AG04449 (cell line): ENCODE data around the gene TXNDC15.
"Not testable (repeated sequence)": the region's sequence is repeated elsewhere in the genome, so short reads cannot be mapped to it uniquely, and the experiment has no call there.

Experiments used
- CTCF ChIA-PET: fragments of 350-600 bp; formaldehyde crosslinking; extraction: SDS; loops from one replicate; lab custom pipeline; 2021; ENCODE audit warnings: antibody characterized with exemption; lab: Yijun Ruan, JAX
- POLR2A ChIA-PET: fragments of 400-600, 350-600 bp; formaldehyde crosslinking; extraction: SDS; loops from one replicate; lab custom pipeline; 2020; ENCODE audit warnings: antibody characterized with exemption, inconsistent platforms; lab: Yijun Ruan, JAX
- DNase-seq: peaks from one replicate; pipeline ENCODE4 v3.0.0-alpha.2; 2010; ENCODE audit warnings: low read depth, low spot score
- H3K4me3 ChIP-seq: 2 replicates; pipeline ENCODE4 v1.5.1; 2011; ENCODE audit warnings: low read depth, mild to moderate bottlenecking, control low read depth, low read length
- TF ChIP-seq, protein P1 (sequence below): IDR thresholded peaks from one replicate; pipeline ENCODE4 v1.5.1; 2011; ENCODE audit warnings: mild to moderate bottlenecking, moderate library complexity, low read length, control low read depth, inconsistent platforms; ENCODE audit not compliant: insufficient read depth; ENCODE audit errors: missing control alignments

Gene TXNDC15

DNA sequence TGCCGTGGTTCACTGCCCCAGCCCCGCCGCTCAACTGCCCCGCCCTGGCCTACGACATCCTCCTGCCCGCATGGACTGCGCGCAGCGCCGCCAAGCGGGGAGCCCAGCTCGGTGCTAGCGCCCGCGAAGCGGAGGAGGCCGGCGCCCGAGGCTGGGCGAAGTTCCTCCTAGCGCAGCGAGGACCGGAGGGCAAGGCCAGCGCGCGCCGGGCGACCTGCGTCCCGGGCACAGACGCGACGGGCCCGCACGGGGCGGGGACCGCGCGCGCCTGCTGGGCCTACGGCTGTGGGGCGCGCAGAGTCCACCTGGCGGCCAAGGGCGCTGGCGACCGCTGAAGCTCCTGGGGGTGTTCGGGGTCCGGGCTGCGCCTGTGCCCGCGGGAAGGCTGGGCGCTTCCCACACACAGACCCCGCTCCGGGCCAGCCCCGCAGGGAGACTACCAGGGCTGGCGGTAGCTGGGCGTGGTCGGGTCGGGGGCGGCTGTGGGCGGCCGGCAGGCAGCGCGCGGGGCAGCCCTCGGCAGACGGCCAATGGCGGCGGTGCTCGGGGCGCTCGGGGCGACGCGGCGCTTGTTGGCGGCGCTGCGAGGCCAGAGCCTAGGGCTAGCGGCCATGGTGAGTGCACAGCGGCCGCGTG, 30.6 kb downstream of the TXNDC15 start, which contains the start of gene PCBD2:
TSS of gene PCBD2 (plus strand) at position 522 of the 636 bp plus-strand sequence. CDS start at position 531, 9 bp downstream.
- TF ChIP-seq, protein P1, sequence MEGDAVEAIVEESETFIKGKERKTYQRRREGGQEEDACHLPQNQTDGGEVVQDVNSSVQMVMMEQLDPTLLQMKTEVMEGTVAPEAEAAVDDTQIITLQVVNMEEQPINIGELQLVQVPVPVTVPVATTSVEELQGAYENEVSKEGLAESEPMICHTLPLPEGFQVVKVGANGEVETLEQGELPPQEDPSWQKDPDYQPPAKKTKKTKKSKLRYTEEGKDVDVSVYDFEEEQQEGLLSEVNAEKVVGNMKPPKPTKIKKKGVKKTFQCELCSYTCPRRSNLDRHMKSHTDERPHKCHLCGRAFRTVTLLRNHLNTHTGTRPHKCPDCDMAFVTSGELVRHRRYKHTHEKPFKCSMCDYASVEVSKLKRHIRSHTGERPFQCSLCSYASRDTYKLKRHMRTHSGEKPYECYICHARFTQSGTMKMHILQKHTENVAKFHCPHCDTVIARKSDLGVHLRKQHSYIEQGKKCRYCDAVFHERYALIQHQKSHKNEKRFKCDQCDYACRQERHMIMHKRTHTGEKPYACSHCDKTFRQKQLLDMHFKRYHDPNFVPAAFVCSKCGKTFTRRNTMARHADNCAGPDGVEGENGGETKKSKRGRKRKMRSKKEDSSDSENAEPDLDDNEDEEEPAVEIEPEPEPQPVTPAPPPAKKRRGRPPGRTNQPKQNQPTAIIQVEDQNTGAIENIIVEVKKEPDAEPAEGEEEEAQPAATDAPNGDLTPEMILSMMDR = peak; percentile 97
- peak within 1 kb of the TSS; percentile 74 for H3K4me3 ChIP-seq
- ChIA-PET CTCF (interaction anchor here (0.7 to 5.4 kb wide), 51 partner anchors 8 to 601 kb away, joined by 3 to 49 read pairs (median 4); partner anchors contain the start of genes C5orf24, CAMLG, DDX46 and SAR1B), POLR2A (interaction anchor here (1.0 to 2.2 kb wide), 6 partner anchors 30 to 274 kb away, joined by 3 to 8 read pairs (median 6); partner anchors contain the start of genes C5orf24, CAMLG and TXNDC15)
- DNase-seq = peak; percentile 21

DNA sequence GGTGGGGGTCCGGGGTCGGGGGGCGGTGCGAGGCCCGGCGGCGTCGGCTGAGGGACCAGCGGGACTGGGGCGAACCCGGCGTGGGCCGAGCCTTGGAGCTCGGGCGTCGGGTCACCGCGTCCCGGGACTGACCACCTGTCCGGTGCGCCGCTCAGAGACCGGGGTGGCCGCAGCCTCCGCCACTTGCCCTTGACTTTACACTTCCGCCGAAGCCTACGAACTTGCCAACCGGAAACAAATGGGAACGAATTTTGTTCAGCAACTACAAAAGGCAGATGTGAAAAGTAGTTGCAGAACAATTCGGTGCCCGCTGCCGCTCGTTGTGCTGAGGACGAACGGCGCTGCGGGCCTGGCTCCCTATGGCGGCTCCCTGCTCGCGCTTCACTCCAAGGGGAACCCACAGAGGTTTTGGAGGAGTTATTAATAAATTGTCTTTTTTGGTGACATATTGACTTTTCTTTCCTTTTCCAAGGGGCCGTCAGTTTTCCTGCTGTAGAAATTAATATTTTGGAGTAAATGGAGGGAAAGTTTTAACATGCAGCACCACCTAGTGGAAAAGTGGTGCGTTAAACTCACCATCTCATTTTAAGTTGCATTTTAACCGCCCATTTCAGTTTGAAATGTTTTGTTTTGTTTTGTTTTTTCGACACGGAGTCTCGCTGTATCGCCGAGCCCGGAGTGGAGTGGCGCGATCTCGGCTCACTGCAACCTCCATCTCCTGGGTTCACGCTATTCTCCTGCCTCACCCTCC, 31.2 kb downstream of the TXNDC15 start:
- POLR2A ChIA-PET = interaction anchor here (1.0 to 2.2 kb wide), 6 partner anchors 31 to 273 kb away, joined by 3 to 8 read pairs (median 6); partner anchors contain the start of genes C5orf24, CAMLG and TXNDC15
- CTCF ChIA-PET = interaction anchor here (0.7 to 5.4 kb wide), 46 partner anchors 8 to 442 kb away, joined by 3 to 49 read pairs (median 4); partner anchors contain the start of genes C5orf24, CAMLG, DDX46 and SAR1B
- DNase-seq = no peak

DNA sequence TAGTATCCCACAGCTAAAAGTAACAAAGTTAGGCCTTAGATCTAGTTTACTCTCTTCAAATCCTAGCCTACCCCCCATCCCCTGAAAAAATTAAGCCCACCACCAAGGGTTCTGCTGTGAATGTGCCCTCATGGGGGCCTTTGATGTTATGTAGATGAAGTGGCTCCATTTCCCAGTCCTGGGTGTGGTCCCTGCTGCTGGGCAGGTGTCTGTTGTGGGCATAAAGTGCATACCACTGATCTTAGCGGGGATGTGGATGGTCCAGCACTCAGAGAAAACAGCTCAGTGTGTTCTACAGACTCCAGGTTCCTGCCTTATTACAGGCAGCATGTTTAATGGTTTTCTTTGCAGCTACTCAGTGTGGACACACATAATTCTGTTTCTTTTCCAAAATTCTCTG, 32.6 kb downstream of the TXNDC15 start:
- DNase-seq = no peak
- no peak overlapping the region for H3K4me3 ChIP-seq
- TF ChIP-seq, protein P1 = no peak
- CTCF ChIA-PET = interaction anchor here (0.7 to 5.4 kb wide), 9 partner anchors 11 to 440 kb away, joined by 3 to 49 read pairs (median 4); partner anchors contain the start of gene CAMLG
- POLR2A ChIA-PET = interaction anchor here (1.2 kb wide), 1 partner anchor 169 kb away, joined by 3 read pairs; the partner anchor contains the start of gene CAMLG

More for the DNA sequence above, 31.2 kb downstream of the TXNDC15 start:
- TF ChIP-seq, protein P1 = peak; percentile 49
- H3K4me3 ChIP-seq = peak overlapping the region; percentile 74

DNA sequence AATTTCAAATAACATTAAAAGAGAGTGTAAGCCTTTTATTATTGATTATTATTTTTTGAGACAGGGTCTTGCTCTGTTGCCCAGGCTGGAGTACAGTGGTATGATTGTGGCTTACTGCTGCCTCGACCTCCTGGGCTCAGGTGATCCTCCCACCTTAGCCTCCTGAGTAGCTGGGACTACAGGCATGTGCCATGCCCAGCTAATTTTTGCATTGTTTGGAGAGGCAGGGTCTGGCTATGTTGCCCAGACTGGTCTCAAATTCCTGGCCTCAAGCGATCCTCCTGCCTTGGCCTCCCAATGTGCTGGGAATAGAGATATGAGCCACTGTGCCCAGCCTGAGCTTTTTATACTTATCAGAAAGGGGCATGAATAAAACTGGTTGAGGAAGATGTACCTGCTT, 36.6 kb downstream of the TXNDC15 start:
- POLR2A ChIA-PET = not testable (repeated sequence)

DNA sequence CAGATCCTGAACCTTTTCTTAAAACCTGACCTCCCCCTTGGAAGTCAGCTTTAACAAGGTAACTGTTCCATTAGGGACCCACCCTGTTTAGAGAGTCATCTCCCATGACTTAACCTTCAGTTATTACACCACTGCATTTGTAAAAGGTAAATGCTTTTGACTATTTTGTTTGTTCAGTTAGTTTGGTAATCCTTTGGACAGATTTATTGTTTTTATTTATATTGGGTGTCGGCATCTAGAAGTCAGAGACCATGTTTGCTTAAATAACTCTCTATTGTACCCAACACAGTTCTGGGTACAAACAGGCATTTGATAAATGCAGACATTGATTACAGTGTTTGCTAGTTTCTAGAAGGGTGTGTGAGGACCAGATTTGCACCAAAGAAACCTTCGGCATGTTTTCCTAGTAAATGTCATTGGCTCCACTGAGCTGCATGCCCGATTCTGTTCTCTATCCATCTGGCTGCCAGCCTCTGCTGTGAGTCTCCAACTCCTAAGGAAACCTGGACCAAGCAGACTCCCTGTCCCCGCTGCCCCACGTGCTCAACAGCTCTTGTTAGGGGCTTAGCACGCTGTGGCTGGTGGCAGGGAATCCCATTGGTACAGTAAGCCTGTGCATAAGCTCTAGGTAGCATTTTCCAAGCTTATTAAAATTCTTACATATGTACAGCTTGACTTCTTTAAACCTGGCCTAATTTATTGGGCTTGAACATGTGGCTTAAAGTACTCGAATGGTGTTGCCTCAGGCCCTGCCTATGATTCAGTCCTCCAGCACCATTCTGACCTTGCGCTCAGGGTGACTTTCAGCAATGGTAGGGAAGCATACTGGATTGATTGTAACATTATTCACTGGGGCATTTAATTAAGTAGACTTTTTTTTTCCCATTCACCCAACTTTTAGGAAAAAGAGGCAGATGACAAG, 37.4 kb downstream of the TXNDC15 start:
- TF ChIP-seq, protein P1 = no peak
- DNase-seq = no peak
- ChIA-PET CTCF (interaction anchor here (1.4 kb wide), 1 partner anchor 10 kb away, joined by 3 read pairs; no protein-coding TSS in a partner anchor), POLR2A (no interaction called here)
- no peak overlapping the region for H3K4me3 ChIP-seq

More for the DNA sequence above, 36.6 kb downstream of the TXNDC15 start:
- DNase-seq, H3K4me3 ChIP-seq: not testable (repeated sequence)
- CTCF ChIA-PET = interaction anchor here (0.8 to 1.8 kb wide), 3 partner anchors 9 to 280 kb away, joined by 3 to 6 read pairs (median 3); no protein-coding TSS in a partner anchor
